22Rv1 (cell line): ENCODE results near the gene EEF1B2.

Experiments used
- ZFX ChIP-seq: fragments of 450-650 bp; IDR thresholded peaks from 2 replicates; pipeline ENCODE4 v1.6.1; 2017; ENCODE audit warnings: antibody characterized with exemption, borderline replicate concordance
- TF ChIP-seq, protein P1 (sequence below): fragments of 450-650 bp; IDR thresholded peaks from 2 replicates; pipeline ENCODE4 v1.5.1; 2017; ENCODE audit warnings: mild to moderate bottlenecking

DNA sequence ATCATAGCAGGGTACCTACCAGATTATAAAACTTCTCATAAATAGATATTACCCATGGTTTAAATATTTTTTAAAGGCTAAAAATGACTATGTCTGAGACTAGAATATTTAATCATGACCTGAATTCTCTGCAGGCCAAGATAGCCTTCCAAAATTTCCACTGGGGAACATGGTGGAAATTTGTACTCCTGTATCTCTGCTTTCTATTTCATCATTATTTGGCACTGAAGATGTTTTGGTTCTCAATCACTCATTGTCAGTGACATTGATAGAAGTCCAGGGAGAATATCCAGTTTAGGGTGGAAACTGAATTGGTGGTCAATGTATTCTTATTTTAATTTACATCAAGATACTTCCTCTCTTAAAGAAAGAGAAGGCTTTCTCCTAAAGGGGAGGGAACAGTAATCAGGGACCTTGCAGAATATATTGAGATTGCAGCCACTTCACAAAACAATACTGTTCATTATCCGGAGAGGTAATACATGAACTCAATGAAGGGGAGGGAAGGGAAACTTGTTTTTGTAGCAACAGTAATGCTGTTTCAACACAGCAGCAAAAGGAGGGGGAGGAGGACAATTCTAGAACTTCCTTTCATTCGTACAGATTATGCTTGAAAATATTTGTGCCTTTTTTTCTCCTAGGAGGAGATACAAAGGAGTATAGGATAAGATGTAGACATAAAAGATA lies 34.1 kb downstream of the EEF1B2 start:
- TF ChIP-seq, protein P1, sequence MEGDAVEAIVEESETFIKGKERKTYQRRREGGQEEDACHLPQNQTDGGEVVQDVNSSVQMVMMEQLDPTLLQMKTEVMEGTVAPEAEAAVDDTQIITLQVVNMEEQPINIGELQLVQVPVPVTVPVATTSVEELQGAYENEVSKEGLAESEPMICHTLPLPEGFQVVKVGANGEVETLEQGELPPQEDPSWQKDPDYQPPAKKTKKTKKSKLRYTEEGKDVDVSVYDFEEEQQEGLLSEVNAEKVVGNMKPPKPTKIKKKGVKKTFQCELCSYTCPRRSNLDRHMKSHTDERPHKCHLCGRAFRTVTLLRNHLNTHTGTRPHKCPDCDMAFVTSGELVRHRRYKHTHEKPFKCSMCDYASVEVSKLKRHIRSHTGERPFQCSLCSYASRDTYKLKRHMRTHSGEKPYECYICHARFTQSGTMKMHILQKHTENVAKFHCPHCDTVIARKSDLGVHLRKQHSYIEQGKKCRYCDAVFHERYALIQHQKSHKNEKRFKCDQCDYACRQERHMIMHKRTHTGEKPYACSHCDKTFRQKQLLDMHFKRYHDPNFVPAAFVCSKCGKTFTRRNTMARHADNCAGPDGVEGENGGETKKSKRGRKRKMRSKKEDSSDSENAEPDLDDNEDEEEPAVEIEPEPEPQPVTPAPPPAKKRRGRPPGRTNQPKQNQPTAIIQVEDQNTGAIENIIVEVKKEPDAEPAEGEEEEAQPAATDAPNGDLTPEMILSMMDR, result no peak
- TF ChIP-seq ZFX, result no peak
